ENCODE data around the gene RFX1.
"Not testable (repeated sequence)": the region's sequence is repeated elsewhere in the genome, so short reads cannot be mapped to it uniquely, and the experiment has no call there.

GRCh38 chr19:13973479-13973878 lies 32.6 kb downstream of the RFX1 start:
- TF ChIP-seq POLR2A (IDR thresholded peaks at IDR 0.05; ENCODE audit: low read length); GATA1 (IDR thresholded peaks at IDR 0.05; ENCODE audit: low read depth, low read length): not testable (repeated sequence)

Data from erythroblast (primary cell).